Neural cell (in vitro differentiated cells): ENCODE results near the gene AGO4.

Source experiments
- EP300 ChIP-seq: fragments of 450-650 bp; conservative IDR thresholded peaks from 2 replicates; pipeline ENCODE4 v1.6.1; 2014; ENCODE audit warnings: antibody characterized with exemption, mild to moderate bottlenecking, moderate library complexity; ENCODE audit not compliant: poor library complexity, severe bottlenecking
- EZH2 ChIP-seq: fragments of 200-600, 300-800 bp; shearing (Covaris generic), sonication (generic); IDR thresholded peaks from 2 replicates; pipeline ENCODE4 v1.6.1; 2014; ENCODE audit warnings: antibody characterized with exemption, low read length, borderline replicate concordance, mild to moderate bottlenecking; ENCODE audit not compliant: insufficient read depth, poor library complexity, severe bottlenecking
- POLR2AphosphoS5 ChIP-seq: IDR thresholded peaks from 2 replicates; pipeline ENCODE4 v1.6.1; 2012
- RAD21 ChIP-seq: fragments of 450-650 bp; conservative IDR thresholded peaks from 2 replicates; pipeline ENCODE4 v1.6.1; 2014; ENCODE audit warnings: antibody characterized with exemption, mild to moderate bottlenecking, moderate library complexity
- SMC3 ChIP-seq: fragments of 450-650 bp; conservative IDR thresholded peaks from 2 replicates; pipeline ENCODE4 v1.6.1; 2014; ENCODE audit warnings: antibody characterized with exemption, mild to moderate bottlenecking, moderate library complexity; ENCODE audit not compliant: poor library complexity
- TAF1 ChIP-seq: IDR thresholded peaks from 2 replicates; pipeline ENCODE4 v1.6.1; 2012; ENCODE audit warnings: low read depth
- TF ChIP-seq, protein P1 (sequence below): fragments of 450-650 bp; IDR thresholded peaks from 2 replicates; pipeline ENCODE4 v1.5.1; 2014; ENCODE audit warnings: antibody characterized with exemption, mild to moderate bottlenecking, moderate library complexity; ENCODE audit not compliant: poor library complexity, severe bottlenecking

DNA sequence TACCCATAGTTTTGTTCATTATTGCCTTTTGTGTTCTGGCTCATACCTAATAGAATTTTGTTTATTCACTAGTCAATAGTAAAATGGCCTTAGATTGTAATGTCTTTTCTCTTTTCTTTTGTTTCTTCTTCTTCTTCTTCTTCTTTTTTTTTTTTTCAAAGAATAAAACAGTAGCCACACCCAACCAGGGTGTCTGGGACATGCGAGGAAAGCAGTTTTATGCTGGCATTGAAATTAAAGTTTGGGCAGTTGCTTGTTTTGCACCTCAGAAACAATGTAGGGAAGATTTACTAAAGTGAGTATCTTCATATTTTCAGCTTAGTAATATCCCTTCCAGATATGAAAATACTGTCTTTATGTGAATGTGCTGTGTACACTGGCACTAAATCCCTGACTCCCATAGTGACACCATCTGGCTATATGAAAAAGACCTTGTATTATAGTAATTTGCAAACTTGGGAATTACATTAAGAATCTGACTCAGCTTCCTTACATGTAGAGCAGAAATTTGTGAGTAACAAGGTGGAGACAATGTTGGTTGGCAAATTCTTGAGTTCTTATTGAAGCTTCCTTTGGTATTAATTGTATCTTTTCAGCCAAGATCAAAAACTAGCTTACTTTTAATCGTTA, 24.6 kb downstream of the AGO4 start:
- TF ChIP-seq, protein P1, sequence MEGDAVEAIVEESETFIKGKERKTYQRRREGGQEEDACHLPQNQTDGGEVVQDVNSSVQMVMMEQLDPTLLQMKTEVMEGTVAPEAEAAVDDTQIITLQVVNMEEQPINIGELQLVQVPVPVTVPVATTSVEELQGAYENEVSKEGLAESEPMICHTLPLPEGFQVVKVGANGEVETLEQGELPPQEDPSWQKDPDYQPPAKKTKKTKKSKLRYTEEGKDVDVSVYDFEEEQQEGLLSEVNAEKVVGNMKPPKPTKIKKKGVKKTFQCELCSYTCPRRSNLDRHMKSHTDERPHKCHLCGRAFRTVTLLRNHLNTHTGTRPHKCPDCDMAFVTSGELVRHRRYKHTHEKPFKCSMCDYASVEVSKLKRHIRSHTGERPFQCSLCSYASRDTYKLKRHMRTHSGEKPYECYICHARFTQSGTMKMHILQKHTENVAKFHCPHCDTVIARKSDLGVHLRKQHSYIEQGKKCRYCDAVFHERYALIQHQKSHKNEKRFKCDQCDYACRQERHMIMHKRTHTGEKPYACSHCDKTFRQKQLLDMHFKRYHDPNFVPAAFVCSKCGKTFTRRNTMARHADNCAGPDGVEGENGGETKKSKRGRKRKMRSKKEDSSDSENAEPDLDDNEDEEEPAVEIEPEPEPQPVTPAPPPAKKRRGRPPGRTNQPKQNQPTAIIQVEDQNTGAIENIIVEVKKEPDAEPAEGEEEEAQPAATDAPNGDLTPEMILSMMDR = no peak
- TF ChIP-seq SMC3 (no peak), POLR2AphosphoS5 (no peak), EZH2 (no peak), RAD21 (no peak), EP300 (no peak), TAF1 (no peak)
